Panc1 (cell line): ENCODE data around the gene HES3. TPM values are rescaled to one million over a fixed set of nuclear protein-coding genes. Genes with fewer than 3 reads are reported as not detected.

Experiments used
- ATAC-seq: fragments of 200-7000 bp; cut with Tn5 transposase; 2 replicates; pipeline ENCODE4 v1.9.1; 2020; ENCODE audit warnings: mild to moderate bottlenecking, moderate library complexity
- BruUV-seq: library from RNA; stranded (reverse); fragments of 400-500 nt; replicated peaks from 2 replicates; lab custom pipeline; 2021; lab: Mats Ljungman, UMichigan
- CTCF ChIA-PET: fragments of 300-600 bp; sonication (Branson Sonifier 250); formaldehyde crosslinking; loops from one replicate; lab custom pipeline; 2022; ENCODE audit warnings: antibody characterized with exemption; lab: Charles Lee
- POLR2A ChIA-PET: fragments of 300-600 bp; sonication (Branson Sonifier 250); formaldehyde crosslinking; loops from one replicate; lab custom pipeline; 2022; ENCODE audit warnings: antibody characterized with exemption; lab: Charles Lee
- DNase-seq: peaks from one replicate; pipeline ENCODE4 v3.0.0-alpha.2; 2010; ENCODE audit warnings: low read depth, low spot score
- H3K27ac ChIP-seq: 2 replicates; pipeline ENCODE4 v1.5.1; 2011; ENCODE audit warnings: mild to moderate bottlenecking, low read length, inconsistent platforms
- H3K27me3 ChIP-seq: fragments of 200-500 bp; sonication (Bioruptor generic); 2 replicates; pipeline ENCODE4 v1.6.0; 2014; ENCODE audit warnings: low read length, inconsistent platforms; ENCODE audit not compliant: control insufficient read depth, insufficient read depth
- H3K36me3 ChIP-seq: fragments of 200-500 bp; sonication (Bioruptor generic); 2 replicates; pipeline ENCODE4 v1.5.1; 2014; ENCODE audit warnings: inconsistent platforms, mild to moderate bottlenecking, low read length, moderate library complexity; ENCODE audit not compliant: control insufficient read depth, insufficient read depth
- H3K4me1 ChIP-seq: 2 replicates; pipeline ENCODE4 v1.5.1; 2011; ENCODE audit warnings: inconsistent platforms, mild to moderate bottlenecking, low read length, moderate library complexity; ENCODE audit not compliant: control insufficient read depth, insufficient read depth
- H3K4me3 ChIP-seq, 2 experiments: 2 replicates each; pipeline ENCODE4 v1.5.1; 2011 to 2012; ENCODE audit warnings: low read depth in 2 of 2, low read length in 2 of 2, mild to moderate bottlenecking in 2 of 2, inconsistent platforms in 1 of 2, moderate library complexity in 1 of 2
- H3K9me3 ChIP-seq: fragments of 200-500 bp; sonication (Bioruptor generic); 2 replicates; pipeline ENCODE4 v1.5.1; 2014; ENCODE audit warnings: low read depth, mild to moderate bottlenecking, inconsistent platforms, low read length, moderate library complexity; ENCODE audit not compliant: control insufficient read depth, insufficient read depth
- POLR2AphosphoS5 ChIP-seq: IDR thresholded peaks from 2 replicates; pipeline ENCODE4 v1.6.1; 2012; ENCODE audit warnings: mild to moderate bottlenecking, low read depth, low read length, moderate library complexity
- SIN3A ChIP-seq: IDR thresholded peaks from 2 replicates; pipeline ENCODE4 v1.6.1; 2012; ENCODE audit warnings: low read depth, mild to moderate bottlenecking, low read length, moderate library complexity, borderline replicate concordance; ENCODE audit not compliant: insufficient read depth
- TCF7L2 ChIP-seq: IDR thresholded peaks from 2 replicates; pipeline ENCODE4 v1.6.1; 2011; ENCODE audit warnings: mild to moderate bottlenecking, low read depth, low read length, inconsistent platforms
- in situ Hi-C: cut with HindIII; loops from 2 replicates; pipeline ENCODE4 v1.10.0; 2016; ENCODE audit warnings: low sequenced_read_pairs, low pct_unique_long_range_greater_than_20kb
- intact Hi-C: fragments of 100-400 bp; cut with micrococcal nuclease; formaldehyde crosslinking; loops from one replicate; pipeline ENCODE4 v1.10.0; 2022; ENCODE audit not compliant: unreplicated experiment
- total RNA-seq: library from RNA; stranded (reverse); gene quantifications from one replicate; pipeline ENCODE4 v1.2.1, GENCODE V29; 2021; ENCODE audit not compliant: unreplicated experiment
- TF ChIP-seq, protein P1 (sequence below): fragments of 450-650 bp; IDR thresholded peaks from 2 replicates; pipeline ENCODE4 v1.5.1; 2017; ENCODE audit warnings: mild to moderate bottlenecking
- TF ChIP-seq, protein P2 (sequence below), 2 experiments: IDR thresholded peaks; 2 replicates each; pipeline ENCODE4 v1.6.1; 2011 to 2012; ENCODE audit warnings: low read depth in 2 of 2, control low read depth in 1 of 2, low read length in 1 of 2, mild to moderate bottlenecking in 1 of 2, moderate library complexity in 1 of 2; ENCODE audit not compliant: insufficient read depth in 1 of 2

Gene HES3
- total RNA-seq, 1 experiment from 2014 or later = not detected

DNA sequence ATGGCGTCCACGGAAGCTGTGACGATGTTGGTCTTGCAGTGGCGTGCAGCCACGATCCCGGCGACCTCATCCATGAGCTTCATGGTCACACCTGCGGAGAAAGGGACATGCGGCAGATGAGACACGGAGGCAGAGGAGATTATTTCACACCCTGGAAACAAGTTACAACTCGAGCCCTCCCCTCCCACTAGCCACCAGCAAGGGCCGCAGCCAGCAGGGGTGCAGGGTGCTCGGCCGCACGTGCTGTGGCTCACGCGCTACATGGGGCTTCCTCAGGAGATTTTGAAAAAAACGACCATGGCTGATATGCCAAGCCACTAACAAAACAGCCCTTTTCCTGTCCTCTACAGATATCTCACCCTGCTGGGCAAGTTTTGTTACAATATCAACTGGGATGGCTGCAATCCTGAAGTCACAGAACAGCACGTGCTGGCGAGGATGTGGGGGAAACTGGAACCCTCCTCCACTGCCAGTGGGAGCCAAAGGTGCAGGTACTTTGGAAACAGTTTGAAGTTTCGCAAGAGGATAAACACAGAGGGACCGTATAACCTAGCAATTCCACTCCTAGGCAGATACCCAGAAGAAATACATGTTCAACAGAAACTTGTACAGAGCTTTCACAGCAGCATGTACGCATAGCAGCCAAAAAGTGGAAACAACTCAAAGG lies 51.0 kb downstream of the HES3 start:
- no peaks in the 10 kb centered on the region for H3K36me3 ChIP-seq

More for the DNA sequence above, 51.0 kb downstream of the HES3 start:
- ATAC-seq = no peak
- in situ Hi-C loops = no loop called here
- no peak for DNase-seq
- POLR2A ChIA-PET = no interaction called here
- Histone ChIP-seq H3K4me1 (no peaks in the 10 kb centered on the region), H3K27ac (no peak overlapping the region), H3K9me3 (no peaks in the 10 kb centered on the region), H3K27me3 (no peaks in the 10 kb centered on the region), H3K4me3 (no peak overlapping the region)
- intact Hi-C loops = no loop called here
- CTCF ChIA-PET = no interaction called here
- TF ChIP-seq, protein P1, sequence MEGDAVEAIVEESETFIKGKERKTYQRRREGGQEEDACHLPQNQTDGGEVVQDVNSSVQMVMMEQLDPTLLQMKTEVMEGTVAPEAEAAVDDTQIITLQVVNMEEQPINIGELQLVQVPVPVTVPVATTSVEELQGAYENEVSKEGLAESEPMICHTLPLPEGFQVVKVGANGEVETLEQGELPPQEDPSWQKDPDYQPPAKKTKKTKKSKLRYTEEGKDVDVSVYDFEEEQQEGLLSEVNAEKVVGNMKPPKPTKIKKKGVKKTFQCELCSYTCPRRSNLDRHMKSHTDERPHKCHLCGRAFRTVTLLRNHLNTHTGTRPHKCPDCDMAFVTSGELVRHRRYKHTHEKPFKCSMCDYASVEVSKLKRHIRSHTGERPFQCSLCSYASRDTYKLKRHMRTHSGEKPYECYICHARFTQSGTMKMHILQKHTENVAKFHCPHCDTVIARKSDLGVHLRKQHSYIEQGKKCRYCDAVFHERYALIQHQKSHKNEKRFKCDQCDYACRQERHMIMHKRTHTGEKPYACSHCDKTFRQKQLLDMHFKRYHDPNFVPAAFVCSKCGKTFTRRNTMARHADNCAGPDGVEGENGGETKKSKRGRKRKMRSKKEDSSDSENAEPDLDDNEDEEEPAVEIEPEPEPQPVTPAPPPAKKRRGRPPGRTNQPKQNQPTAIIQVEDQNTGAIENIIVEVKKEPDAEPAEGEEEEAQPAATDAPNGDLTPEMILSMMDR = no peak
- TF ChIP-seq POLR2AphosphoS5 (no peak), SIN3A (no peak), TCF7L2 (no peak)
- TF ChIP-seq, protein P2, sequence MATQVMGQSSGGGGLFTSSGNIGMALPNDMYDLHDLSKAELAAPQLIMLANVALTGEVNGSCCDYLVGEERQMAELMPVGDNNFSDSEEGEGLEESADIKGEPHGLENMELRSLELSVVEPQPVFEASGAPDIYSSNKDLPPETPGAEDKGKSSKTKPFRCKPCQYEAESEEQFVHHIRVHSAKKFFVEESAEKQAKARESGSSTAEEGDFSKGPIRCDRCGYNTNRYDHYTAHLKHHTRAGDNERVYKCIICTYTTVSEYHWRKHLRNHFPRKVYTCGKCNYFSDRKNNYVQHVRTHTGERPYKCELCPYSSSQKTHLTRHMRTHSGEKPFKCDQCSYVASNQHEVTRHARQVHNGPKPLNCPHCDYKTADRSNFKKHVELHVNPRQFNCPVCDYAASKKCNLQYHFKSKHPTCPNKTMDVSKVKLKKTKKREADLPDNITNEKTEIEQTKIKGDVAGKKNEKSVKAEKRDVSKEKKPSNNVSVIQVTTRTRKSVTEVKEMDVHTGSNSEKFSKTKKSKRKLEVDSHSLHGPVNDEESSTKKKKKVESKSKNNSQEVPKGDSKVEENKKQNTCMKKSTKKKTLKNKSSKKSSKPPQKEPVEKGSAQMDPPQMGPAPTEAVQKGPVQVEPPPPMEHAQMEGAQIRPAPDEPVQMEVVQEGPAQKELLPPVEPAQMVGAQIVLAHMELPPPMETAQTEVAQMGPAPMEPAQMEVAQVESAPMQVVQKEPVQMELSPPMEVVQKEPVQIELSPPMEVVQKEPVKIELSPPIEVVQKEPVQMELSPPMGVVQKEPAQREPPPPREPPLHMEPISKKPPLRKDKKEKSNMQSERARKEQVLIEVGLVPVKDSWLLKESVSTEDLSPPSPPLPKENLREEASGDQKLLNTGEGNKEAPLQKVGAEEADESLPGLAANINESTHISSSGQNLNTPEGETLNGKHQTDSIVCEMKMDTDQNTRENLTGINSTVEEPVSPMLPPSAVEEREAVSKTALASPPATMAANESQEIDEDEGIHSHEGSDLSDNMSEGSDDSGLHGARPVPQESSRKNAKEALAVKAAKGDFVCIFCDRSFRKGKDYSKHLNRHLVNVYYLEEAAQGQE (IDR thresholded peaks at IDR 0.05; ENCODE audit: insufficient read depth in 1 of 2, low read depth in 2 of 2, low read length in 1 of 2) = no peak
- no TSS peak for BruUV-seq

Other genes with a start within 250 kb of the HES3 start
- 27.6 TPM for gene KCNAB2, start 198.3 kb upstream of the HES3 start, total RNA-seq
- gene CHD5, start 63.9 kb upstream of the HES3 start, total RNA-seq = 62.9 TPM
- gene RPL22, start 44.6 kb upstream of the HES3 start, total RNA-seq = 309 TPM
- 115 TPM for gene RNF207, start 38.1 kb upstream of the HES3 start, total RNA-seq
- 81.0 TPM for gene ICMT, start 8.2 kb upstream of the HES3 start, total RNA-seq
- gene GPR153, start 16.9 kb downstream of the HES3 start, total RNA-seq = 5.5 TPM
- gene ACOT7, start 149.6 kb downstream of the HES3 start, total RNA-seq = 120 TPM
- 11.1 TPM for gene HES2, start 175.7 kb downstream of the HES3 start, total RNA-seq
- 8.5 TPM for gene ESPN, start 180.6 kb downstream of the HES3 start, total RNA-seq
- 7.0 TPM for gene TNFRSF25, start 222.0 kb downstream of the HES3 start, total RNA-seq
- 6.8 TPM for gene PLEKHG5, start 247.5 kb downstream of the HES3 start, total RNA-seq